ENCODE measurements around the gene TRIM15.
"Not testable (repeated sequence)": the region's sequence is repeated elsewhere in the genome, so short reads cannot be mapped to it uniquely, and the experiment has no call there.

Gene TRIM15

DNA sequence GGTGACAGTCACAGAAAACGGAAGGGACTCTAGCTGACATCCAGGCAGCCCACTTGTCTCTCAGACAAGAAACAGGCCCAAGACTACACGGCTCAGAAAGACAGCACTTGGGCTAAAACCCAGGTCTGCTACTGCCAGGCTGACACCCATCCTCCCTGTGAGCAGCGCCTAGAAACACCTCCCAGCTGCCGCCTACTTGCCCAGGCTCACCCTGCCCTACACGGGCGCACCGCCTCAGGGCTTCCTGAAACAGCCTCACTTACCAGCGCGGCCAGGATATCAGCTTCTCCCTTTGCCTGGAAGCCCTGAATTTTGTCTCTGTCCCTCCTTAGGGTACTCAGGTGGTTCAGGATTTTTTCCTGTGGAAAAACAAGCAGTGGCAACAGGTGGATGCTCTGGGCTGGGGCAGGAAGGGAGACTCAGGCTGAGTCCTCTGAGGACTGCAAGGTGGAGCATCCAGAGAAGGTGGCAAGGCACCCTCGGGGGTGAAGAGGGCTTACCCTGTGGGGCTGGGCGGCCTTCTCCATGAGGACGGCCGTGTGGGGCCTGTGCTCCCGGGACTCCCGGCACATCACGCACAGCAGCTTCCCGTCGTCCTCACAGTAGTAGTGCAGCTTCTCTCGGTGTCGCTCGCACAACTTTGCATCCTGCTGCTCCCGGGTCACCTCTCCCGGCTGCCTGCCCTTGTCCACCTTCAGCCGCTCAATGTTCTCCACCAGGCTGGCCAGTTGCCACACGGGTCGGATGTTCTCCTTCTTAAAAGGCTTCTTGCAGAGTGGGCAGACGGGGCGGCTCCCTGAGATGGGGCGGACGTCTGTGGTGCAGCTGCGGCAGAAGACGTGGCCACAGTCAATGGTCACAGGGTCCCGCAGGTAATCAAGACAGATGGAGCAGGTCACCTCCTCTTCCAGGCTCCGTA, 35.1 kb downstream of the TRIM15 start:
- DNase-seq (ENCODE audit: low read depth, low spot score), result no peak

- DNase-seq (ENCODE audit: low read depth, low spot score), result no peak
These were observed 37.4 kb downstream of the TRIM15 start for GRCh38 chr6:30200551-30201281.

DNA sequence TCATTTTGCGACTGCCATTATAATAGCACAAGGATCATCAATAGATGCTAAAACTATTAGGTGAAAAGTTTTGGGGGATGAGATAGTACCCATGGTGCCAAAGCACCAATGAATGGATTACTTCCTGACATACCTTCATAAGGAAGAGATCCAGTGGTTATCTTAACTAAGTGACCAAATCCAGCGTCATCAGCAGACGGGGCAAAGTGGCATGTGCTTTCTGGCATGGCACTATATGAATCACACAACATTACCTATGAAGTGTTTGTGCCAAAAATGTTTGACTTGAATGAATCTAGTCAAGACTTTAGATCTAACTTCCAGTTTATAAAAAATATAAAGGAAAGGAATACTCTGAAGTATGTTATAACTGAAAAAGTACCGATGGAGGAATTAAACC, 39.0 kb downstream of the TRIM15 start:
- no peak for DNase-seq (ENCODE audit: low read depth, low spot score)

GRCh38 chr6:30204116-30204515, 40.8 kb downstream of the TRIM15 start:
- no peak for DNase-seq (ENCODE audit: low read depth, low spot score)

DNA sequence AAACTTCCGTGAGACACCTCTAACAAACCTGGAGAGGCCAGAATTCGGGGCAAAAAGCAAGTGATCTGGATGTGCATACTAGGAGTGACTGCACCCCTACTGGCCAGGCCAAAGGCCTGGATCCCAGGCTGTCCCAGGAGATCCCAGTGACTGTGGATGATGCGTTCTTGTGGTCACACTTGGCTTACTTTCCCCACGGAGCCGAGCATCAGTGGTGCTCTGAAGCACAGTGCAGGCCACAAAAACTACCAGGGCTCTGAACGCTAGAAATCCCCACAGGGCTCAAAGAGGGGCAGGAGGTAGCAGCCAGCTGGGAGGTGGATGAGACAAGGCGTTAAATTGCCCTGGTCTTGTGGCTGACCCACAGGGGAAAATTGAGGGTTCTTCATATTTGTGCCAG, 42.8 kb downstream of the TRIM15 start:
- DNase-seq (ENCODE audit: low read depth, low spot score), result no peak

DNA sequence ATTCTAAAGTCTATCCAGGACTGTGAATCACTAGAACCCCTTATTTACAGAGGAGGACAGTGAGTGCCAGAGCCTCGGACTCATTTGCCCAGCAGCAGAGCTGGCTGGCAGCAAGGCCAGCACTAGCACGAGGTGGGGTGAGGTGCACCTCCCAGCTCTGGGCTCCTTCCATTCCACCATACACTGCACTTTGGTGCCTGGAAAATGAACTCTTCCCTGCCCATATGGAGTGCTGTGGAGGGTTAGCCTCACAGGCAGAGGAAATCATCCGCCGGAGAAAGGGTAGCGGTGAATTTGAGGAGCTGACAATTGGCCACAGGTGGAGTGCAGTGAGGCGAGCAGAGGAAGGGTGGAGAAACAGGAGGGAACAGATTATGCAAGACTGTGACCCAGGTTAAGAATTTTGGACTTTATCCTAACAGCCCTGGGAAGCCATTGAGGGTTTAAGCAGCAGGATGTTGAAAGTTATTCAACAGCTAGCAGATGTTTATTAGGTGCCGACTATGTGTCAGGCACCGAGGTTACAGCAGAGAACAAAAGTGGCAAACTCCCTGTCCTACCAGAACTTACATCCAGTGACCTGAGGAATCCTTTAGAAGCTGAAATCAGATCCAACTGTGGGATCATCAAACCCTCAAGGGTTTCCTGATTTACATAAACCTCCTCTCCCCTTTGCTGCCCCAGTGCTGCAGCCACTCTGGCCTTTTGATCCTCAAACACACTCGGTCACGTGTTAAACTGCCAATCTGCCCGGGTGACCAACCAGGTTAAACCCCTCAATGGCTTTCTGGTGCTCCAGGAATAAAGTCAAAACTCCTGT, 43.7 kb downstream of the TRIM15 start:
- no peak for DNase-seq (ENCODE audit: low read depth, low spot score)

GRCh38 chr6:30207619-30208295, 44.4 kb downstream of the TRIM15 start:
- DNase-seq (ENCODE audit: low read depth, low spot score), result no peak

- DNase-seq (ENCODE audit: low read depth, low spot score), result no peak
These were observed 48.0 kb downstream of the TRIM15 start for GRCh38 chr6:30211306-30211705.

GRCh38 chr6:30211899-30212298, 48.6 kb downstream of the TRIM15 start:
- no peak for DNase-seq (ENCODE audit: low read depth, low spot score)

GRCh38 chr6:30212865-30213666, 49.7 kb downstream of the TRIM15 start, which contains the start of gene TRIM26:
TSS of gene TRIM26 (minus strand) at chr6:30213406. CDS start at chr6:30199103, 14,303 bp downstream.
- DNase-seq (ENCODE audit: low read depth, low spot score), result peak; percentile 88

GRCh38 chr6:30213667-30213956, 50.3 kb downstream of the TRIM15 start:
- DNase-seq (ENCODE audit: low read depth, low spot score), result peak; percentile 10

GRCh38 chr6:30213957-30214656, 50.8 kb downstream of the TRIM15 start:
- no peak for DNase-seq (ENCODE audit: low read depth, low spot score)

- DNase-seq (ENCODE audit: low read depth, low spot score), result no peak
These were observed 51.3 kb downstream of the TRIM15 start for GRCh38 chr6:30214657-30214982.

GRCh38 chr6:30216096-30216495, 52.8 kb downstream of the TRIM15 start:
- no peak for DNase-seq (ENCODE audit: low read depth, low spot score)

- peak; percentile 15 for DNase-seq (ENCODE audit: low read depth, low spot score)
These were observed 55.9 kb downstream of the TRIM15 start for GRCh38 chr6:30219244-30219643.

GRCh38 chr6:30221395-30221794, 58.0 kb downstream of the TRIM15 start:
- not testable (repeated sequence) for DNase-seq (ENCODE audit: low read depth, low spot score)

DNA sequence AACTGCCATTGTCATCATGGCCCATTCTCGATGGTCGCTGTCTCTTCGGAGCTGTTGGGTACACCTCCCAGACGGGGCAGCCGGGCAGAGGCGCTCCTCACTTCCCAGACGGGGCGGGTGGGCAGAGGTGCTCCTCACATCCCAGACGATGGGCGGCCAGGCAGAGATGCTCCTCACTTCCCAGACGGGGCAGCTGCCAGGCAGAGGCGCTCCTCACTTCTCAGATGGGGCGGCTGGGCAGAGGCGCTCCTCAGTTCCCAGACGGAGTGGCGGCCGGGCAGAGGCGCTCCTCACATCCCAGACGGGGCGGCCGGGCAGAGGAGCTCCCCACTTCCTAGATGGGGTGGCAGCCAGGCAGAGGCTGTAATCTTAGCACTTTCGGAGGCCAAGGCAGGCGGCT, 58.6 kb downstream of the TRIM15 start:
- DNase-seq (ENCODE audit: low read depth, low spot score), result not testable (repeated sequence)

Data from smooth muscle cell of the brain vasculature (primary cell).